CD4-positive, alpha-beta T cell treated with Interleukin-4 for 1 hour (primary cell): ENCODE results near the gene AMER2.

Experiments used
- DNase-seq, 2 donors: peaks; one replicate each; pipeline ENCODE4 v3.0.0-alpha.2; 2020 to 2022

AMER2 gene

DNA sequence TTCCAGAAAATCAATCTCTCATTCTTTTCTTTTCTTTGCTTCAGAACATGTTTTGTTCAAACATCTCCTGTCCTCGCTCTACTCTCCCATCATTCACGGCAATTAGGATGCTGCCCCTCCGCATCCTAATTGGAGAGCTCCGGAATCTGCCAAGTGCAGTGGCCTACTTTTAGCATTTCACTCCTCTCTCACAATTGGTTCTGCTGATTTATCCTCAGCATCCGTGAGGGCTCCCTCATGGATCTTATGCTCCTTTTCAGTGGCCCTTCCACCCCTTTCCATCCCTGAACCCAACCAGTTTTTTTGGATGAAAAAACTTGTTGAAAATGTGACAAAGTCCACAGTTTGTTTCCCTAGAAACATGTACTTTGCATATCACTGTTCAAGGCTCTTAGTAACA is 22.4 kb downstream of the AMER2 start:
- no peak for DNase-seq

DNA sequence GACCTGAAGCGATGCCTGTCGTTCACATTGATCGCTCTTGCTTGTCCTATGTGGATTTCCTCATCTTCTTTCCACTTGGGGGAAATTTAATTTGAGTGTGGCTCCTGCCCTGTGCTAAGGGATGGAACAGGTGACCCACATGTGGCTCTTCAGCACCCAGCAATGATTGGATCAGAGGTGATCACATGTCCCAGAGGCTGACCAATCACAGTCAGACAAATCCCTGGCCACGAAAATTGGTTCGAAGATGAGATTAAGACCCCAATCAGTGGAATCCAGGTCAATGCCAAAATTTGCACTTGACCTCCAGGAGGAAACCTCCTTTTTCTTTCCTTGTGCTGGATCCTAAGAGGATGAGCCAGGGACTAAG is 23.7 kb downstream of the AMER2 start:
- no peak for DNase-seq

DNA sequence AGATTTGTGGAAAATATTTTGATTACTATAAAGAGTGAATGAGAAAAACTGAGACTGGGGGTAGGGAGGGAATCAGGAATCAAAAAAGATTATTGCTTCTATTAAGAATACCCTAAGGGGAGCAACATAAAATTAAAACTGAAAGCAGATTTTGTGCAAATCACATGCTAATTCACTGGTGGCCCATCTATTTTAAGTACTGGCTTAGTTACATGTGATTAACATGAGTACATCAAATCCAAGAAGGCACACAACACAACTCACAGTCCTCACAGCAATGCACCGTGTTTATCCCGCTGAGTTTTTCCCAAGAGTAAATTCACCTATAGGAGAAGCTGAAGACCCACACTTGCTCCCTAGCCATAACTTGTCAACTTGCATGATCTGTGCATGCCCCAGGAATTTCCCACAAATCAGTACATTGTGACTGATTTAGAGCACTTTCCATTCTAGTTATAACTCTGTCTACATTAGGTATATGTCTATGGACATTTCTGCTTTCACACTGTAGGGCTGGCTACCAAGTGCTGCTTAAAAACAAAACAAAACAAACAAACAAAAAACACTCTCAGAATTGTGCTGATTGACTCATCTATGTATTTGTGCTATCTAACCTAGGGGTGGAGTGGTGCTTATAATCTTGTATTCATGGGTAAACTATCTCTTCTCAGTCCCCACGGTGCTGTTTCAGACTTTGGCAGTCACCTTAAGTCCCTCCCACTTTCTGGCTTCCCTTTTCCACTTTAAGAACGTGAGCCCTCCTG is 24.3 kb downstream of the AMER2 start:
- no peak for DNase-seq

DNA sequence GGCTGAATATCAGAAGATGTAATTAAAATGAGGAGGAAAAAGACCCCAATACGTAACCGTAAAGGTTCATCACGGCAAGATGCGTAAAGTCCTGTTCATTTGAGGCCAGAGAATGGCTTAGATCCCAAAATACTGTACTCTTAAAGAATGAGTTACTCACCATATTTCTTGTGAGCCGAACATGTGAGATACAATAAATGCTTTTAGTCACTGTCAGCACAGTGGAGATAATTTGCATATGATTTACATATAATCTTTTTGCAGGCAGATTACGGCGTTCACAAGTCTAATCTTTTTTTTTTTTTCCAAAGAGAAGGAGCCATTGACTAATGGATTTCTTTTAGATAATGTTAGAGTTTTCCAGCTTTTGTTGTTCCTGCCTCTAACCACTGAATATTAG is 28.4 kb downstream of the AMER2 start:
- DNase-seq = no peak

DNA sequence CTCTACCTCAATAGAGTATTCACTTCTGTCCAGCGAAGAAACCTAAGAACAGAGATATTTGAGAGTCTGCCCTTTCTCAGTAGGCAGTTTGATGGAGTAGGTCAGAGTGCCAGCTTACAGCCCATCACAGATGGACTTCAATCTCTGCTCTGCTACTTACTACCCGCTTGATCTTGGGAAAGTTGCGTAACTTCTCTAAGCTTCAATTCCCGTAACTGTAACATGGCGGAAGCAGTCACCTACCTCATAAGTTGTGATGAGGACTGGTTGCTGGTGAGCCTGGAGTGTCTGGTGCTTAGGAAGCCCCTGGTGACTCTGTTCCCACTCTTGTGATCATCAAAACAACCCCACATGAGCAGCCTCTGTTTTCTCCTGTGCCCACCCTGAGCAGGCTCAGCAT is 31.0 kb downstream of the AMER2 start:
- DNase-seq = no peak

DNA sequence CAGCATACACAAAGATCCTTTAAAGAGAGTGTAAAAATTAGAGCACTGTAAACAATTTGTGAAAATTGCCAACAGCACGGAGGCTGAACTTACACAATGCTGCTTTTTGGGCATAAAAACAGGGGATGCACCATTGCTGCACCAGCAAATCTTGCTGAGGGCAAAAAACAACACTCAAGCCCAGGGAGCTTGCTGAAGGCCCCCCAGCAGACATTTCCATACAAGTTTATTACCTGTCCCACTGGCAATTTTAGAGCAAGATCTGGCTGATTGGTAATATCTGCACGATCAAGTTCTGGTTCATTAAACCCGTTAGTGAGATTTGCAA is 34.3 kb downstream of the AMER2 start:
- no peak for DNase-seq

DNA sequence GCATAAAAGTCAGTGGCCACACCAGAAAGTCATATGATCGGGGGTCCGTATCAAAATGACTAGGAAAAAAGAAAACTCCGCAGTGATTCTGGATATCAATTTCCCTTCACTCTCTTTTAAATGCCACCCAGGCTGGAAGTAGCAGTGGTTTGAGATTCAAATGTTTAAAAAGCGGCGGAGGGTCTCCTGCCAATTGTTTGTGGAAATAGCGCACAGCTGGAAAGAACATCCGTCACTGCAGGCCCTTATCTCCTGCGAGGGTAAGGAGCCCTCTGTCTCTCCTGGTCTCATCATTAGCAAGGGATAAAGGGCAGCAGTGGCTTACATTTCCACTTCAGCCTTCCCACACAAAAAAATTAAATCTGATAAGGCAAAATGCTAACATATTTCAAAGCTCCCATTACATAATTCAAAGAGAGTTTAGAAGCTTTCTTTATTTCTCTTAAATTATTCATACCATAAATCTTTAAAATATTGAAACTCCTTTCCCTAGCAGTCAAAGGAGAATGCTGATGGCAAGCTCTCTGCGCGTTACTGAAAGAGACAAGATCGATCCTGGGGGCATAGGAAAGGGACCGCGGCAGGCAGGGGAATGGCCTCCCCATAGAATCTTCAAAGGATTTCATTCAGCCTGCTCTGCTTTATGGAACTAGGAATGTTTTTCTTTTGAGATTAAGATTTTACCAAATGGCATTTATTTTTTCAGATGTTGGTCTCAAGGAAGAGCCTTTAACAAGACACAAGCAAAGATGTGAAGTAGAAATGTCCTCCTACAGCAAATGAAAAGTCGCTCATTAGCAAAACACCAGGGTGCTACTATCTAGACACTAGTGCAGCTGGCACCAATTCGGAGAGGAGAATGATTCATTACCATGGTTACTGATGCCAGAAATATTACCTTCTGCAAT is 35.0 kb downstream of the AMER2 start:
- no peak for DNase-seq

DNA sequence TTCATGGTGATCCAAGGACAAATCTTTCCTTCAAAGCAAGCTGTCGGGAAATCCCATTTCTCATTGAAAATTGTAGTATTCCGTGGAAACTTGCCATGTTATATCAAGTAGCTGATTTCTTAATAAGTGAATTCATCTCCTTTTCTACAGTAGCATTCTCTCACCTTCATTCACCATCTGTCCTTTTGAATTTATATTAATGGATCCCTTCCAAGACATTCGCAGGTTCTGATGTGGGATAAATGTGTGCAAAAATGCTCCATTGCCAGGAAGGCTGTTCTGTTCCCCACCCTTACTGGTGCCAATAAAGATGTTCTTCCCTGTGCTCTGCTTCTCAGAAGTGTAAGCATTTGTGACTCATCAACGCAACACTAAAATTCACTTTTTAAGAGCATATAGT is 36.2 kb downstream of the AMER2 start:
- DNase-seq = no peak

DNA sequence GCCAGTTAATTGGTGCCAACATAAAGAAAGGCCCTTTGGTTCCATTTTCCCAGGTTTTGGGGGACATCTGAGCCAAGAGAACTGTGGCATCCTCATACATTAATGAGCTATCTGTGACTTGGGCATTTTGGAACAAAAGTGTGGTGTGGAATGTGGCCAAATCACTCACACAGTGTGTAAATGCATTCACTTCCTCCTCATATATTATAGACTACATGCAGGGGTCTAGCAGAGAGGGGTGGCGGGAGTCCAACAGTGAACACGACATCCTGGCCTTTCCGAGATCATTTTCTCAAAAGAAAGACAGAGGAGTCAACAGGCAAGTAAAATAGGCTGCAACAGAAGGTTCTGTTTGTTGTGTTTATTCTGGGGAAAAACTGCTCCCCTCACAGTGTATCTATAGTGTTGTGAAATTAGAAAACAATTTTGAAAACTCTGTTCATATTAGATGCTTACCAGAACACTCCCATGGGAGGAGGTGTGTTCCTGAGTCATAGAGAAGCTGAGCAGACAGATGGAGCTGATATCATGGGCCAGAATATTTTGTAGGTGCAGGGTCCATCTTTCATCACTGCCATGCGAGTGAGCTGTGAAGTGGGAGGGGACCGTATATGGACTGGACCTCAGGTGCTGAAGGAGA is 39.2 kb downstream of the AMER2 start:
- DNase-seq = no peak

DNA sequence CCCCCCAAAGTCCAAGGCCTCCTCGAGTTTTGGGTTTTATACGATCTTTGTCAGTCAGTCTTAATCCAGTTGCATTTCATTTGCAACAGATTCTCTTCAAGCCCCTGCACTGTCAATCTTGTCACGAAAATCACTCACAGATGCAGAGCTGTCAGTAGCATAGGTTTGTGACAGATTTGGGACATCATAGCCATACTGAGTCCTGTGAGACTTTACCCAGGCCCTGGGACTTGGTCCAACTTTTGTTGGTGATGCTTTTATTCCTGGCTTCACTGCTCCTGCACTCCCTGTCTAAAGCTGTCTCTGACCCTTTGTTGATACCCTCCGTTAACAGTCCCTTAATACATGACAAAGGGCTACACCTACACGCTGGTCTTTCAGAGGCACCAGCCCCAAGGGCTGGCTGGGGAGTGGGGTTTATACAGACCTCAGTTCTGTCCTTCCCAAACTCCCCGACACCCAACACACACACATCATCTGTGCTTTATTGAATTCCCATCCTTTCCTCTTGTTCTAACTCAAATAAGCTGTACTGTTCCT is 40.1 kb downstream of the AMER2 start:
- no peak for DNase-seq

DNA sequence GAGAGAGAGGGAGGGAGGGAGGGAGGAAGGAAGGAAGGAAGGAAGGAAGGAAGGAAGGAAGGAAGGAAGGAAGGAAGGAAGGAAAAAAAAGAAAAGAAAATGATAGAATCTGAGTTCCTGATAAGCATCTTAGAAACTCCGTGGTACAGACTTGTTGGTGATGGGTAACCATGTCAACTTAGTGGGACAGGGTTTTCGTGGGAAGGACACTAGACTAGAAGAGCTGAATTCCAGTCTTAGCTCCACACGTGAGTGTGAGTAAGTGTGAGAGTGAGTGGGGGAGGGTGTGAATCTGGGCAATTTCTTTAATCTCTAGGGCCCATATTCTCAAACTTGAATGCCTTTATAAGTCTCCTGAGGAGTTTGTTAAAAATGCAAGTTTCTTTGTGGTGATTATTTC is 41.1 kb downstream of the AMER2 start:
- DNase-seq = no peak

DNA sequence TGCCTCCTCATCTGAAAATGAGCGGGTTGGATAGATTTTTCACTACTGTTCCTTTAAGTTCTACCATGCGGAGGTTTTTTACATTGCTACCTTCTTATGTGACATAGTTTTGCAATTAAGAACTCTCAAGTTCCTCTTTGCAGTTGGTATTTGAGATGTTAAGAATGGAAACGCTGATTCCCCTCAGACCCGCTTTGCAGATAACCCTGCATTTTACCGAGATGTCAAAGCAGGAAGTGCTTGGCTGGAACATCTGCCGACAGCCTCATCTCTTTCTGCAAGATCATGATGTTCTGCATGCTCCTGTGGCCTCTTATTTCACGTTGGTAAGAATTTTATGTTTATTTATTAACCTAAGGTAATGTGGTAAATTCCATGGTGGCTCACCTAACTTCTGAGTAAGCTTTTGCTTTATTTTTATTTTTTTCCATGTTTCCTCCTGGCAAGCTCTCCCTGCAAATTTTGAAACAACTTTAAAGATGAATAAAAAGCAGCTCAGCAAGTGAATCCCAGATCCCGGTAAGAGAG is 53.6 kb downstream of the AMER2 start:
- DNase-seq = no peak

DNA sequence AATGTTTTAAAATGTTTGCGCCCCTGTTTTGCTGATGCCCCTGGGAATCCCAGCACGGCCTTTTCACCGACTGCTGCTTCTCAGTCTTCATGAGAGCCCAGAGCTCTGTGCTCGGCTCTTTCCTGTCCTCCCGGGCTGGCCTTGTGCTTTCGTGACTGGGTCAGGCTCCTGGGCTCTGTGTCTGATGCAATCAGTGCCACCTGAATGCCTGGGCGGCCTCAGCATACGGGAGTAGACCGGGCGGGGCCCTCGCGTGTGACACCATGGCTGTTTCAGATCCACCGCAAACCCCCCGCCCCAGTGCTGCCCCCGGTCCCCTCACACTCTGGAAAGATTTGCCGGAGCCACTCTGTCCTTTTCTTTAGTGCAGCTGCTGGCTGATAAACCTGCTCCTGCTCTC is 54.8 kb downstream of the AMER2 start:
- DNase-seq = no peak

DNA sequence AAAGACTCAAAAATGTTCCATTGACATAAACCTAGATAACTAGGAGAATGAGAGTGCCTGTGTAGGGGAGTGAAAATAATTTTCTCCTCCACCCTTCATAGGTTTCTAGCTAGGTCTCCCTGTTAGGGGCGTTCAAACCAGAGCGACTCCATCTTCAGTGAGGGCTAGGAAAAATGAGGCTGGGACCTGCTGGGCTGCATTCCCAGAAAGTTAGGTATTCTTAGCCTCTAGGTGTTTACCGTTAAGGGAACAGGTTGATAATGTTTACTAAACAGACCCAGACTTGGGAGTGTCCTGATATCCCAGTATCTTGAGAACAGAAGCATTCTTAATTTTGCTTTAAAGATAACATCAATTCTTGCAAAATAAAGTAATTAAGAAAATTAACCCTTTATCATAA is 56.0 kb downstream of the AMER2 start:
- no peak for DNase-seq

DNA sequence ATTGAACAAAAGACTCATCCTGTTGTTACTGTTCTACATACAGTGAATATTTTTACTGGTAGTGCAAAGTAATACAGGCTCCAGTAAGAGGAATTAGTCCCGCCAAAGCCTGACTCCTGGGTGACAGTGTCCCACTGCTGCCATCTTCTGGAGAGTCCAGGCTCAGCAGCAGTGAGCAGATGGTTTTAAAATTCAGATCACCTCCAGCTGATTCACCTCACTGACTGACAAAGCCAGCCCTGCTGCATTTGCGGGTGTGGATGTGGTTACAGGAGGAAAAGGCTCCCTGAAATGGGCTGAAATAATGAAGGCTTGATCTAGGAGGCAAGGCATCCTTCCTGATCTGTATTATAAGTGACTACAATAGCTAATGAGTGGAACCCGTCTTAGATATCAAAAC is 57.9 kb downstream of the AMER2 start:
- peak; percentile 44 to 59 for DNase-seq

DNA sequence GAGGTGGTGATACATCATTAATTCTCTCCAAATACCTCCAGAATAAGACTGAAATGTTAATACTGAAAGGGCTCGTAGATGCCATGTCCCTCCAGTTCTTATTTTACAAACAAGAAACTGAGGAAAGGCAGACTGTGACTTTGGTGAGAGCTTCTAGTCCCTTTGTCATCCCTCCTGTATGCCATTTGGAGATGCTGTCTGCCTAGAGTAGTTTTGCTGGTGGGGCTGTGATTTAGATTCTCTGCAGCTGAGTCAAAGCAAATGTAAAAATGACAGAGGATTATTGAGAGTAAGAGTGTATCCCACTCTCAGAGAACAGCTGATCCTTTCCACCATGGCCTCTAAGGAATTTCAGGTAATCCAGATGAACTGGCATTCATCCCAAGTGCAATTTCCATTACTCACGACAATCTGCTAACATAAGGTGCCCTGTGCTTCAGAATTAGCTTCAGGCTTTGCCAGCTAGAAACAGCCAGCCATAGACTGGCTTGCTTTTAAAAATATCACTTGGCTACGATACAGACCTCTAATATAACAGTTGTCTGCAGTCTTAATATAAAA is 59.3 kb downstream of the AMER2 start:
- no peak for DNase-seq
